NB4 (cell line): ENCODE results near the gene SACS.

ENCODE experiments used
- MYC ChIP-seq: IDR thresholded peaks from 2 replicates; pipeline ENCODE4 v1.6.1; 2011; ENCODE audit warnings: low read depth, low read length
- POLR2A ChIP-seq: IDR thresholded peaks from 2 replicates; pipeline ENCODE4 v1.6.1; 2011; ENCODE audit warnings: mild to moderate bottlenecking; ENCODE audit not compliant: insufficient read length; ENCODE audit errors: extremely low read depth
- TF ChIP-seq, protein P1 (sequence below): IDR thresholded peaks from one replicate; pipeline ENCODE4 v1.5.1; 2012; ENCODE audit warnings: low read depth, low read length
- TF ChIP-seq, protein P2 (sequence below): IDR thresholded peaks from 2 replicates; pipeline ENCODE4 v1.6.1; 2011; ENCODE audit warnings: low read depth, low read length

DNA sequence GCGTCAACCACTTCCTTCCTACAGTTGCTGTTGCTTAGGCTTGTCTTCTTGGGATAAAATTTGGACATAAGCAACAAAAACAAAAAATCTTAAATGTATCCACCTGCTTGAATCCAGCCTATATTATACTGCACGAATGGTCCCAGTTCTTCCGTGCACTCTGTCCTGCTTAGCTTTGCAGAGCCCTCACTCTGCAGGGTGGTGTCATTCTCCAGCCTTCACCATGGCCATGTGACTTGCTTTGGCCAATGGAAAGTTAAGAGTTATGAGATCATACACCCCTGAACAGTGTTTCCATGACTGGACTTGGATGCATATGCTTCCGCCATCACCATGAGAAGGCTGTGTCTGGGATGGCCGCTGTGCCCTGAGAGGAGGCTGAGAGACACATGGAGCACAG lies 27.4 kb upstream of the SACS start:
- TF ChIP-seq, protein P1, sequence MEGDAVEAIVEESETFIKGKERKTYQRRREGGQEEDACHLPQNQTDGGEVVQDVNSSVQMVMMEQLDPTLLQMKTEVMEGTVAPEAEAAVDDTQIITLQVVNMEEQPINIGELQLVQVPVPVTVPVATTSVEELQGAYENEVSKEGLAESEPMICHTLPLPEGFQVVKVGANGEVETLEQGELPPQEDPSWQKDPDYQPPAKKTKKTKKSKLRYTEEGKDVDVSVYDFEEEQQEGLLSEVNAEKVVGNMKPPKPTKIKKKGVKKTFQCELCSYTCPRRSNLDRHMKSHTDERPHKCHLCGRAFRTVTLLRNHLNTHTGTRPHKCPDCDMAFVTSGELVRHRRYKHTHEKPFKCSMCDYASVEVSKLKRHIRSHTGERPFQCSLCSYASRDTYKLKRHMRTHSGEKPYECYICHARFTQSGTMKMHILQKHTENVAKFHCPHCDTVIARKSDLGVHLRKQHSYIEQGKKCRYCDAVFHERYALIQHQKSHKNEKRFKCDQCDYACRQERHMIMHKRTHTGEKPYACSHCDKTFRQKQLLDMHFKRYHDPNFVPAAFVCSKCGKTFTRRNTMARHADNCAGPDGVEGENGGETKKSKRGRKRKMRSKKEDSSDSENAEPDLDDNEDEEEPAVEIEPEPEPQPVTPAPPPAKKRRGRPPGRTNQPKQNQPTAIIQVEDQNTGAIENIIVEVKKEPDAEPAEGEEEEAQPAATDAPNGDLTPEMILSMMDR: no peak
- TF ChIP-seq POLR2A (no peak), MYC (no peak)
- TF ChIP-seq, protein P2, sequence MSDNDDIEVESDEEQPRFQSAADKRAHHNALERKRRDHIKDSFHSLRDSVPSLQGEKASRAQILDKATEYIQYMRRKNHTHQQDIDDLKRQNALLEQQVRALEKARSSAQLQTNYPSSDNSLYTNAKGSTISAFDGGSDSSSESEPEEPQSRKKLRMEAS: peak; percentile 64; the same call in 1 of the 2 replicates
